GM19372 (cell line): ENCODE data around the gene STK38L.

Experiments
- ATAC-seq: cut with Tn5 transposase; IDR thresholded peaks from one replicate; pipeline ENCODE4 v1.9.1; 2021; ENCODE audit warnings: mild to moderate bottlenecking, low read depth, moderate library complexity; ENCODE audit not compliant: unreplicated experiment

Gene STK38L

GRCh38 chr12:27338473-27338872 is 94.4 kb downstream of the STK38L start:
- no peak for ATAC-seq

DNA sequence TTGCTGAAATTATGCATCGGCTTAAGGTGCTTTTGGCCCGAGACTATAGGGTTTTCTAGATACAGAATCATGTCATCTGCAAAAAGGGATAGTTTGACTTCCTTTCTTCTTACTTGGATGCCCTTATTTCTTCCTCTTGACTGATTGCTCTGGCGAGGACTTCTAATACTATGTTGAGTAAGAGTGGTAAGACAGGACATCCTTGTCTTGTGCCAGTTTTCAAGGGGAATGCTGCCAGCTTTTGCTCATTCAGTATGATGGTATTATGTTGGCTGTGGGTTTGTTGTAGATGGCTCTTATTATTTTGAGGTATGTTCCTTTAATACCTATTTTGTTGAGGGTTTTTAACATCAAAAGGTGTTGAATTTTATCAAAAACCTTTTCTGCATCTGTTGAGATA is 96.9 kb downstream of the STK38L start:
- ATAC-seq: no peak

GRCh38 chr12:27342536-27342935 is 98.5 kb downstream of the STK38L start:
- no peak for ATAC-seq

- ATAC-seq: no peak
Observed at GRCh38 chr12:27343255-27344000, 99.3 kb downstream of the STK38L start.

- no peak for ATAC-seq
Observed at GRCh38 chr12:27344246-27344645, 100.2 kb downstream of the STK38L start.

GRCh38 chr12:27344760-27345159 is 100.7 kb downstream of the STK38L start:
- ATAC-seq: no peak

DNA sequence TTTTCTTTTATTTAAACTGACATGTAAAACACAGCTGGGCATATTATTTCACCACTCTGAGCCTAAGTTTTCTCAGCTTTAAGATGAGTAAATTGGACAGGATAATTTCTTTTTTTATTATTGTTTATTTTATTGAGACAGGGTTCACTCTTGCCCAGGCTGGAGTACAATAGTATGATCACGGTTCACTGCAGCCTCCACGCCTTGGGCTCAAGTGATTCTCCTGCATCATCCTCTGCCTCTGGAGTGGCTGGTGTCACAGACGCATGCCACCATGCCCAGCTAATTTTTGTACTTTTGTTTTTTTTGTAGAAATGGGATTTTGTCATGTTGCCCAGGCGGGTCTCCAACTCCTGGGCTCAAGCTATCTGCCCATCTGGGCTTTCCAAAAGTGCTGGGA is 101.3 kb downstream of the STK38L start:
- no peak for ATAC-seq

- no peak for ATAC-seq
Observed at GRCh38 chr12:27347779-27348178, 103.7 kb downstream of the STK38L start.

GRCh38 chr12:27351476-27351875 is 107.4 kb downstream of the STK38L start:
- ATAC-seq: no peak

DNA sequence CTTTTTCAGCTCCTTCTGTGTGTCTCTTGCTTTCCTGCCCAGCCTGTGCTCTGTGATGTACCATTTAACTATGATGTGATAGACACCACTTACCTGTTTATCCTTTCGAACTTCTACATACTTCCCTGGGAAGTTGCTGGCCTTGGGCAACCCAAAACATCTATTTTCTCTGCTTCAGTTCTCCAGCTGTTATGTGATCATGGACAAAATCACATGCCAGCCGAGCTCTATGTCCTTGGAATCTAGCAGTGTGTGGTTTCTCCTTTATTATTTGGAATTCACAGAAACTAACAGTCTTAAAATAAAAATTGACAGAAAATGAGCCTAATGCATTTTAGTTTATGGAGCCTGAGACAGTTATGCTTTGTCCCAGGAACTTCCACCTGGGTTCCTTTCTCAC is 111.4 kb downstream of the STK38L start:
- ATAC-seq: no peak

DNA sequence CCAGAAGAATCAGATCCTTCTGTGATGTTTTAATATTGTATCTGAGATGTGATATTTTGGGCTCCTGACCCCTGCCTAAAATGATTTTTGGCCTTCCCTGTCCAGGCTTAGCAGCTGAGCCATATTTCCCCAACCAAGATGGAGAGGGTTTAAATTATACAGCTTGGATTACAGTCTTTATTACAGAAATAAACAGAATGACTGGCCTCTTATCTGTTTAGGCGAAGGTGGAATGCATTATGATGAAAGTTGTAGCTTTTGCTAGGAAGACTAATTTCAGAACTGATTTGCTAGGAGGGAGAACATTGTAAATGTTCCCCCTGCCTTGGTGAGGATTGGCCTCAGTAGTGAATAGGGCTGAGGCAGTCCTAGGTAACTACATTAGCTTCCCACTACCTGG is 111.9 kb downstream of the STK38L start:
- ATAC-seq: no peak

DNA sequence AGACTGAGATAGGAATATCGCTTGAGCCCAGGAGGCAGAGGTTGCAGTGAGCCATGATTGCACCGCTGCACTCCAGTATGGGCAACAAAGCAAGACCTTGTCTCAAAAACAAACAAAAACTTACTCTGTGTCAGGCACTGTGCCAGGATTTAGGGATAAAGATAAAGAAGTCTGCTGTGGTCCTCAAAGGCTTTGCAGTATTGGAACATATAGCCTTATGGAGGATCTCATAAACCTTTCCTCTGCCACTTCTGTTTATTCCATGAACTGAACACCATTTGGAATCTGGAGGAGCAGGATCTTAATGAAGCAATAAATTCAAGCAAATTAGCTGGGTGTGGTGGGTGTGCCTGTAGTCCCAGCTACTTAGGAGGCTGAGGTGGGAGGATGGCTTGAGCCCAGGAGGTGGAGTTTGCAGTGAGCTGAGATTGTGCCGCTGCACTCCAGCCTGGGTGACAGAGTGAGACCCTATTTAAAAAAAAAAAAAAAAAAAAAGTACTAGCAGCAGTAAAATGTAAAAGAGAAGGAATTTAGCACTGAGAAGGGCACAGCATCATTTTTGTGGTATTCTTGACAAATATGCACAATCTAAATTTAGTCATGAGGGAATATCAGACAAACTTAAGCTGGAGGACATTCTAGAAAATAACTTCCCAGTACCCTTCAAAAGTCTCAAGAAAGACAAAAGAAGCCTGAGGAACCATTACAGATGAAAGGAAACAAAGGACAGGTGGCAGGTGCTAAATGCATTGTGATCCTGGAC is 115.7 kb downstream of the STK38L start:
- no peak for ATAC-seq

DNA sequence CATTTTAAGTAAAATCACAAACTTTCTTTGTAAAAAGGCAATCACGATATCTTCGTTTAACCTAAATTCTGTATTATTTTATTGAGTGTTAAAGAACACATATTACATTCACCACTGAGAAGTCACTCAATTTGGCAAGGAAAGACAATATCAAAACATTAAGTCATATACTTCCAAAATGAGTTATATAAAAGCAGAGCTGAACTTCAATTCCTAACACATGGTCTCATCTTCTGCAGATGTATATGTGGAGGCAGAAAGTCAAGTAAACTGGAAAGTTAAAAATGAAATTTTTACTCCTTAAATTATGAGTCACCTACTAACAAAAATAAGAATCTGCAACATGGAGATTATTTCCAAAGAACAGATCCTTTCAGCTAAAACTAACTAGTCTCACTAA is 117.3 kb downstream of the STK38L start:
- ATAC-seq: no peak

DNA sequence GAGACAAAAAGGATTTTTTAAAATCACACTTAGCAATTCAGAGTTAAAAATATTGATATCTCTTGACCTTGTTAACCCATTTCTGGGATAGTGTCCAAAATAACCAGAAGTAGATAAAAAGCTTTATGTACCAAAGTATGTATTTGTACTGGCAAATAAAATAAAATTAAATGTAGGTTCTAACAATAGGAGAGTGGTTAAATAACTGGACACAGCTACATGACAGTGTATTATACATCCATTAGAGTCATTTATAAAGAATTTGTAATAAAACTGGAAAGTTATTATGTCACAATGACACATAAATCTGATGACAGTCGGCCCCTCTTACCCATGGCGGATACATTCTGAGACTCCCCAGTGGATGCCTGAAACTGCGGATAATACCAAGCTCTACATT is 122.5 kb downstream of the STK38L start:
- ATAC-seq: no peak

DNA sequence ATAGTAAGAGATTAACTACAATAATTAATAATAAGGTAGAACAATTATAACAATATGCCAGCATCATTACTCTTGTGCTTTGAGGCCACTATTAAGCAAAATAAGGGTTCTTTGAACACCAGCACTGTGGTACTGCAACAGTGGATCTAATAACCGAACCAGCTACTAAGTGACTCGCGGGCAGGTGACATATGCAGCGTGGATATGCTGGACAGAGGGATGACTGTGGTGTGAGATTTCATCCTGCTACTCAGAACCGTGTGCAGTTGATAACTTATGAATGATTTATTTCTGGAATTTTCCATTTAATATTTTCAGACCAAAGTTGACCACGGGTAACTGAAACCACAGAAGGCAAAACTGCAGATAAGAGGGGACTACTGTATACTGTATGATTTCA is 123.0 kb downstream of the STK38L start:
- no peak for ATAC-seq
